SJCRH30 (cell line): Measurements from ENCODE around the gene GPN1. TPM values are rescaled to one million over a fixed set of nuclear protein-coding genes. Genes with fewer than 3 reads are reported as not detected.
"Not testable (repeated sequence)": the region's sequence is repeated elsewhere in the genome, so short reads cannot be mapped to it uniquely, and the experiment has no call there.

ENCODE experiments used
- DNase-seq, 2 experiments: peaks; one replicate each; pipeline ENCODE4 v3.0.0-alpha.2; 2015 to 2020
- H3K27ac ChIP-seq: fragments of 250-450 bp; sonication (Bioruptor Pico); 2 replicates; pipeline ENCODE4 v1.5.1; 2020; ENCODE audit warnings: mild to moderate bottlenecking, moderate library complexity
- H3K27me3 ChIP-seq: fragments of 250-450 bp; sonication (Bioruptor Pico); 2 replicates; pipeline ENCODE4 v1.5.1; 2020; ENCODE audit warnings: mild to moderate bottlenecking, moderate library complexity
- H3K36me3 ChIP-seq: fragments of 250-450 bp; sonication (Bioruptor Pico); 2 replicates; pipeline ENCODE4 v1.5.1; 2020; ENCODE audit warnings: mild to moderate bottlenecking, moderate library complexity
- H3K4me1 ChIP-seq: fragments of 250-450 bp; sonication (Bioruptor Pico); 2 replicates; pipeline ENCODE4 v1.5.1; 2020; ENCODE audit warnings: mild to moderate bottlenecking, moderate library complexity
- H3K4me3 ChIP-seq: fragments of 250-450 bp; sonication (Bioruptor Pico); 2 replicates; pipeline ENCODE4 v1.5.1; 2020; ENCODE audit warnings: mild to moderate bottlenecking, moderate library complexity
- H3K9me3 ChIP-seq: fragments of 250-450 bp; sonication (Bioruptor Pico); replicated peaks from 2 replicates; pipeline ENCODE4 v1.5.1; 2020; ENCODE audit warnings: mild to moderate bottlenecking, moderate library complexity
- total RNA-seq: library from RNA; depleted of rRNA; stranded (reverse); fragments of >200 nt; shearing (Covaris generic); gene quantifications from 2 replicates; pipeline ENCODE4 v1.2.3, GENCODE V29; 2014; rRNA removed

Gene GPN1
- total RNA-seq: 71.9 and 78.6 TPM in 2 replicates

DNA sequence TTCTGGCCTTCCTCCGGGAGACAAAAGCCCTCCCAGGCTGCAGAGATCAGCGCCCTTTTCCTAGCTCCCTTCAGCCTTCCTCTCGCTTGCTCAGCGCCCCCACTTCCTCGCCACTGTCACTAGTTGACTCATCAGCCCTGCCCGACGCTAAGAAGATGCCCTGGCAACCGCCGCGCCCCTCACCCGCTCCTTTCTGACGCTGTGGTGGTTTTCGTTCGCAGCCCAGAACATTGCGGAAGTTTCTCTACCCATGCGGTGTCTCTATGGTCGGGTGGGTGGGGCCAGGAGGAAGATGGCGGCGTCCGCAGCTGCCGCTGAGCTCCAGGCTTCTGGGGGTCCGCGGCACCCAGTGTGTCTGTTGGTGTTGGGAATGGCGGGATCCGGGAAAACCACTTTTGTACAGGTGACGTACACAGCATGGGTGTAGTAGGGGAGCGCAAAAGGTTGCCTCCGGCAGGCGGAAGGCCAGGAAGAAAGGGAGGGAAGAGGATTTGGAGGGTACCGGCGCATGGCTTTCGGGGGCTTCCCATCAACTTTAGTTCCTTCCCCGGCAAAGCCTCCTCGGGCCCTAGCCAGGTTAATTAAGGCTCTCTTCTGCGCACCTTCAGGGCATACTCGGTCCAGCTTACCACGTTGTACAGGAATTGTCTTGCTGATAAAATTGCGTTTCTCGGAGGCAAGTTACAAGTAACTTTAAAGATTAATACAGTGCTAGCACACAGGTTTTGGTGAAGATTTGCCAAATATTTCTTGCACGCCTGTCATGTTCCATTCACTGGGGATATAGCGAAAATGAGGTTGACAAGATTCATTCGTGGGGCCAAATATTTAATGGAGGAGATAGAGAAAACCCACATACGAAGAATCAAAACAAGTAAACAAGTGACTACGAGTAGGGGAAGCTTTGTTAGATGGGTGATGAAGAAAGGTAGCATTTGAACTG, at the start of gene GPN1, which contains the start of gene CCDC121:
Gene GPN1, plus strand, starts transcription at position 284 of the 943 bp plus-strand sequence. Its CDS starts 9 bp downstream, at position 293.
Gene CCDC121, minus strand, starts transcription at position 246 of the 943 bp plus-strand sequence. CDS start 1,213 bp downstream, outside the sequence.
- peaks cover 19% of the 10 kb centered on the region for H3K4me1 ChIP-seq
- H3K36me3 ChIP-seq: peaks cover 34% of the 10 kb centered on the region
- peak within 1 kb of the TSS; percentile 81 for H3K4me3 ChIP-seq
- peak; percentile 96 to 97 for DNase-seq
- H3K27ac ChIP-seq: peak within 1 kb of the TSS; percentile 69
- H3K27me3 ChIP-seq: no peaks in the 10 kb centered on the region
- no peaks in the 10 kb centered on the region for H3K9me3 ChIP-seq

DNA sequence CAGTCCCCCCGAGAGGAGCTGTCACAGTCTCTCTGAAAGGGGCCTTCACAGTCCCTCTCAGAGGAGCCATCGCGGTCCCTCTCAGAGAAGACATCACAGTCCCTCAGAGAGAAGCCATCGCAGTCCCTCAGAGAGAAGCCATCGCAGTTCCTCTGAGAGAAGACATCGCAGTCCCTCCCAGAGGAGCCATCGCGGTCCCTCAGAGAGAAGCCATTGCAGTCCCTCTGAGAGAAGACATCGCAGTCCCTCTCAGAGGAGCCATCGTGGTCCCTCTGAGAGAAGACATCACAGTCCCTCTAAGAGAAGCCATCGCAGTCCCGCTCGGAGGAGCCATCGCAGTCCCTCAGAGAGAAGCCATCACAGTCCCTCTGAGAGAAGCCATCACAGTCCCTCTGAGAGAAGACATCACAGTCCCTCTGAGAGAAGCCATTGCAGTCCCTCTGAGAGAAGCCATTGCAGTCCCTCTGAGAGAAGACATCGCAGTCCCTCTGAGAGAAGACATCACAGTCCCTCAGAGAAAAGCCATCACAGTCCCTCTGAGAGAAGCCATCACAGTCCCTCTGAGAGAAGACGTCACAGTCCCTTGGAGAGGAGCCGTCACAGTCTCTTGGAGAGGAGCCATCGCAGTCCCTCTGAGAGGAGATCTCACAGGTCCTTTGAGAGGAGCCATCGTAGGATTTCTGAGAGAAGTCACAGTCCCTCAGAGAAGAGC, 47.3 kb upstream of the GPN1 start:
- DNase-seq: no peak
- H3K4me3 ChIP-seq: peak overlapping the region; percentile 70
- peaks cover 4% of the 10 kb centered on the region; the same call in 1 of the 2 replicates for H3K4me1 ChIP-seq
- peaks cover 27% of the 10 kb centered on the region for H3K9me3 ChIP-seq
- no peaks in the 10 kb centered on the region for H3K27me3 ChIP-seq
- H3K27ac ChIP-seq: peak overlapping the region; percentile 64; the same call in 1 of the 2 replicates
- H3K36me3 ChIP-seq: peaks cover 3% of the 10 kb centered on the region; the same call in 1 of the 2 replicates

DNA sequence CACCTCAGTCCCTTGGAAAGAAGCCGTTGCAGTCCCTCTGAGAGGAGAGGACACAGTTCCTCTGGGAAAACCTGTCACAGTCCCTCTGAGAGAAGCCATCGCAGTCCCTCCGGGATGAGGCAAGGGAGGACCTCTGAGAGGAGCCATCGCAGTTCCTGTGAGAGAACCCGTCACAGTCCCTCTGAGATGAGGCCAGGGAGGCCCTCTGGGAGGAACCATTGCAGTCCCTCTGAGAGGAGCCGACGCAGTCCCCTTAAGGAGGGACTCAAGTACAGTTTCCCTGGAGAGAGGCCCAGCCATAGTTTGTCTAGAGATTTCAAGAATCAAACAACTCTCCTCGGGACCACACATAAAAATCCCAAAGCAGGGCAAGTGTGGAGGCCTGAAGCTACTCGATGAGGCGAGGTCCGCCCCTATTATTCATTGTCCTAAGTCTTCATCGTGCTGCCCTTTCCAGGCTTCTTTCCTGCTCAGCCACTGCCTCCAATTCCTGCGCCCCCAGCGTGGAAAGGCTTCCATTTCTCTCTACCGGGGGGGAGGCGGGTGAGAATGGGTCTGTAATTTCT, 46.6 kb upstream of the GPN1 start:
- H3K36me3 ChIP-seq: peaks cover 3% of the 10 kb centered on the region; the same call in 1 of the 2 replicates
- DNase-seq: peak in 1 of 2 experiments; percentile 50
- H3K27ac ChIP-seq: peak overlapping the region; percentile 64
- H3K9me3 ChIP-seq: peaks cover 27% of the 10 kb centered on the region
- peak overlapping the region; percentile 70 for H3K4me3 ChIP-seq
- no peaks in the 10 kb centered on the region for H3K27me3 ChIP-seq
- peaks cover 4% of the 10 kb centered on the region; the same call in 1 of the 2 replicates for H3K4me1 ChIP-seq

DNA sequence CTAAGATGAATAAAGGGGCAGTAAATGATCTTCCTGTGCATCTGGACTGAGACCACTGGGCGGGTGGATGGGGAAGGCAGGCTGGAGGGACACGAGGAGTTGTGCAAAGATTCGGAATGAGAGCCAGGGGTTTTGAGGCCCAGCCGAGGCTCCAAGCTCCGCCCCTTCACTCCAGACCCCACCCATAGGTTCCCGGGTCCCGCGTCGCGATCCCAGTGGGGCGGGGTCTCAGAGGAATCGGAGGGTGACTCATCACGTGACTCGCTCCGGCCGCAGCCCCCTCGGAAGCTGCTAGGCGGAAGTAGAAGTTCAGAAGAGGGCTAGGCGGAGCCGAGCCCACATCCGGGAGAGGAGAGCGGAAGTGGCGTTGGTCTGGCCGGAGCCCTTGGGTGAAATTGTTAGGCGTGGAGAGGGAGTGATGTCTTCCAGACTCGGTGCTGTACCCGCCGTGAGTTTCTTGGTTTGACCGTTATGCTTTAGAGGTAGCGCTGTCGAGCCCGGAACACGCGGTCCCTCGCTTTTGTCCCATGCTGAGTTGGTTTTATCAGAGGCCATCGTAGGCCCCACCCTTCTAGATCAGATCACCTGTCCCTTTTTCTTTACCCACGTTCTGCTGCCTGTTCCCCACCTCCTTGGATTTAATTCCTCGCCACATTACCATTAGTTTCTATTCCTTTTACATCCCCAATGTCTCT, 46.0 kb upstream of the GPN1 start, which contains the start of gene ZNF512:
Gene ZNF512, plus strand, starts transcription at position 348 of the 695 bp plus-strand sequence. Its CDS starts 71 bp downstream, at position 419.
- Histone ChIP-seq H3K4me3 (peak within 1 kb of the TSS; percentile 70), H3K36me3 (no peaks in the 10 kb centered on the region), H3K27ac (peak within 1 kb of the TSS; percentile 64), H3K9me3 (peaks cover 23% of the 10 kb centered on the region), H3K4me1 (peaks cover 4% of the 10 kb centered on the region; the same call in 1 of the 2 replicates), H3K27me3 (no peaks in the 10 kb centered on the region)
- DNase-seq: peak; percentile 99 to 100

DNA sequence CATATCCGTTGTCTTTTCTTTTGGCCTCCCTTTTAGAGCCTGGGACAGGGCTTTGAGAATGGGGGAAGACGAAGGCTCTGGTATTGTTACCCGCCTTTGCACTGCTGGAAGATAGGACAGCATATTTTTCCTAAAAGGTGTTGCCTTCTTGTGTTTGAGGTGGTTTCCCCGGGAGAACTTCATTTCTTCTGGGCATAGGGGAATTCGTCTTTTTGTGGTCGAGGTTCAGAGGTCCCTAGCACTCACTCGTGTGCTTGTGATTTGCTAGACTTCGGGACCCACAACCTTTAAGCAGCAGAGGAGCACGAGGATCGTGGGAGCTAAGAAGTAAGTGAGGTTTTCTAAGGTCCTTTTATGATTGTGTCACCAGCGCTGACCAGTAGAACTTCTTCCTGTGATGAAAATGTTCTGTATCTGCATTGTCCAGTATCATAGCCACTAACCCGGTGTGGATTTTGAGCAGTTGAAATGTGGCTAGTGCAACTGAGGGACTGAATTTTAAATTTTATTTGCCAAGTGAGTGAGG, 45.4 kb upstream of the GPN1 start:
- DNase-seq: no peak
- Histone ChIP-seq H3K4me1 (peaks cover 4% of the 10 kb centered on the region; the same call in 1 of the 2 replicates), H3K36me3 (no peaks in the 10 kb centered on the region; the same call in 1 of the 2 replicates), H3K27me3 (no peaks in the 10 kb centered on the region), H3K27ac (peak overlapping the region; percentile 64), H3K9me3 (peaks cover 18% of the 10 kb centered on the region), H3K4me3 (peak overlapping the region; percentile 70)

DNA sequence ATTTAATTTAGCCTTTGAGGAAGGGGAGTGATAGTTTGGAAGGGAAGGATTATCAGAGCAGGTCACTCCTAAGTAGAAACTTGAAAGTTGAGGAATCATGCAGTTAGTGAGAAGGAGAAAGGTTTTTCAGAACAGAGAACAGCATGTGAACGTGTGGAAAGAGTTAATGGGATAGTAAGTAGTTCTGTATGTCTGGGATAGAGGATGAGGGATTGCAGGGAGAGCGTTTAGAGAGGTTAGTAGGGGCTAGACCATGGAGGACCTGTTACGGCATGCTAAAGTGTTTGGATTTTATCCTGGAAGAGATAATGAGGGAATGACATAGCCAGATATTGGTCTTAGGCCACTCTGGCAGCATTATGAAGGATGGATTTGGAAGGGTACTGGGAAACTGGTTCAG, 44.3 kb upstream of the GPN1 start:
- no peaks in the 10 kb centered on the region; the same call in 1 of the 2 replicates for H3K36me3 ChIP-seq
- peaks cover 11% of the 10 kb centered on the region; the same call in 1 of the 2 replicates for H3K9me3 ChIP-seq
- H3K4me3 ChIP-seq: no peak overlapping the region

DNA sequence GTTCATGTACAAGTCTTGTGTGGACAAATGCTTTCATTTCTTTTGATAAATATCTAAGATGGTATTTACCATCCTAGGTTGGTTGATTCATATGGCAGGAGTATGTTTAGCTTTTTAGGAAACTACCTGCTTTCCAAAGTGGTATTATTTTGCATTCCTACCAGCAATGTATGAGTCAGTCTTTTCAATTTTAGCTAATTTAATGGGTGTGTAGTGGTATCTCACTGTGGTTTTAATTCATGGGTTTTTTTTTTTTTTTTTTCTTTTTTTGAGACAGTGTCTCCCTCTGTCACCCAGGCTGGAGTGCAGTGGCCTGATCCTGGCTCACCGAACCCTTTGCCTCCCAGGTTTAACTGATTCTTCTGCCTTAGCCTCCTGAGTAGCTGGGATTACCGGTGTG, 41.8 kb upstream of the GPN1 start:
- Histone ChIP-seq H3K27me3 (no peaks in the 10 kb centered on the region), H3K27ac (no peak overlapping the region), H3K4me3 (no peak overlapping the region), H3K36me3 (peaks cover 4% of the 10 kb centered on the region), H3K9me3 (0 out of 2 replicates have a peak, but pooled peaks cover 9% of the 10 kb centered on the region), H3K4me1 (peaks cover 4% of the 10 kb centered on the region; the same call in 1 of the 2 replicates)
- DNase-seq: no peak

More for the DNA sequence above, 44.3 kb upstream of the GPN1 start:
- H3K4me1 ChIP-seq: peaks cover 4% of the 10 kb centered on the region; the same call in 1 of the 2 replicates
- no peaks in the 10 kb centered on the region for H3K27me3 ChIP-seq
- DNase-seq: no peak
- H3K27ac ChIP-seq: no peak overlapping the region

DNA sequence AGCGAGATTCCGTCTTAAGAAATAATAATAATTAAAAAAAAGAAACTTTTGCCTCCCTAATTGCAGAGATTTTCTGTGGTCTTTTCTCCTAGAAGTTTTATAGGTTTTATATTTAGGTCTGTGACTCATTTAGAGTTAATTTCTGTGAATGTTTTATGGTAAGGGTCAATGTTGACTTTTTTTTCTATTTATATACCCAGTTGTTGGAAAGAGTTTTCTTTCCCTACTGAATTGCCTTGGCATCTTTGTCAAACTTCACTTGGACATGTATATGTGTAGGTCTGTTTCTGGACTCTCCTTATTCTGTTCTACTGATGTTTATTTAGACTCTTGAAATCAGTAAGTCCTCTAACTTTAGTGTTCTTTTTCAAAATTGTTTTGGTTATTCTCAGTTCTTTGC, 40.5 kb upstream of the GPN1 start:
- Histone ChIP-seq H3K4me3 (no peak overlapping the region), H3K9me3 (0 out of 2 replicates have a peak, but pooled peaks cover 9% of the 10 kb centered on the region), H3K4me1 (peaks cover 4% of the 10 kb centered on the region; the same call in 1 of the 2 replicates), H3K27ac (no peak overlapping the region), H3K27me3 (no peaks in the 10 kb centered on the region), H3K36me3 (peaks cover 7% of the 10 kb centered on the region)
- DNase-seq: no peak

DNA sequence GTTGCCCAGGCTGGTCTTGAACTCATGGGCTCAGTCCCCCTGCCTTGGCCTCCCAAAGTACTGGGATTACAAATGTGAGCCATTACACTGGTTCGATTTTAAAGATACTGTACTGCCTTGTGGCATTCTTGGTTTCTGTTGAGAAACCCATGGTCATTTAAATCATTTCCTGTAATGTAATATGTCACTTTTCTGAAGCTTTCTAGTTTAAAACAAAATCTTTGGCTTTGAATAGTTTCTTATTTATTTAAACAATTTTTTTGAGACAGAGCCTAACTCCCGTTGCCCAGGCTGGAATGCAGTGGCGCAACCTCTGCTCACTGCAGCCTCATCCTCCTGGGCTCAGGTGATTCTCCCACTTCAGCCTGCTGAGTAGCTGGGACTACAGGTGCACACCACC, 37.1 kb upstream of the GPN1 start:
- Histone ChIP-seq H3K9me3 (peaks cover 24% of the 10 kb centered on the region), H3K4me3 (no peak overlapping the region), H3K4me1 (no peaks in the 10 kb centered on the region), H3K27me3 (no peaks in the 10 kb centered on the region), H3K36me3 (peaks cover 14% of the 10 kb centered on the region), H3K27ac (no peak overlapping the region)
- DNase-seq: no peak

DNA sequence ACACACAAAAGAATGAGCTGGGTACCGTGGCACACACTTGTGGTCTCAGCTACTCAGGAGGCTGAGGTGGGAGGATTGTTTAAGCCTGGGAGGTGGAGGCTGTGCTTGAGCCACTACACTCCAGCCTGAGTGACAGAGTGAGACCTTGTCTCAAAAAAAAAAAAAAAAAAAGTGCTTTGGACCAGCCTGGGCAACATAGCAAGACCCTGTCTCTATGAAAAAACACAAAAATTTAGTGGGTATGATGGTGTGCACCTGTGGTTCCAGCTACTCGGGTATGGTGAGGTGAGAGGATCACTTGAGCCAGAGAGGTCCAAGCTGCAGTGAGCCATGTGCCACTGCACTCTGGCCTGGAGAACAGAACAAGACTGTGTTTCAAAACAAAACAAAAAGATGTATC, 35.6 kb upstream of the GPN1 start:
- H3K9me3 ChIP-seq: peaks cover 24% of the 10 kb centered on the region
- H3K36me3 ChIP-seq: peaks cover 18% of the 10 kb centered on the region
- H3K27me3 ChIP-seq: no peaks in the 10 kb centered on the region
- DNase-seq: no peak
- H3K4me3 ChIP-seq: no peak overlapping the region
- no peak overlapping the region for H3K27ac ChIP-seq
- no peaks in the 10 kb centered on the region for H3K4me1 ChIP-seq

DNA sequence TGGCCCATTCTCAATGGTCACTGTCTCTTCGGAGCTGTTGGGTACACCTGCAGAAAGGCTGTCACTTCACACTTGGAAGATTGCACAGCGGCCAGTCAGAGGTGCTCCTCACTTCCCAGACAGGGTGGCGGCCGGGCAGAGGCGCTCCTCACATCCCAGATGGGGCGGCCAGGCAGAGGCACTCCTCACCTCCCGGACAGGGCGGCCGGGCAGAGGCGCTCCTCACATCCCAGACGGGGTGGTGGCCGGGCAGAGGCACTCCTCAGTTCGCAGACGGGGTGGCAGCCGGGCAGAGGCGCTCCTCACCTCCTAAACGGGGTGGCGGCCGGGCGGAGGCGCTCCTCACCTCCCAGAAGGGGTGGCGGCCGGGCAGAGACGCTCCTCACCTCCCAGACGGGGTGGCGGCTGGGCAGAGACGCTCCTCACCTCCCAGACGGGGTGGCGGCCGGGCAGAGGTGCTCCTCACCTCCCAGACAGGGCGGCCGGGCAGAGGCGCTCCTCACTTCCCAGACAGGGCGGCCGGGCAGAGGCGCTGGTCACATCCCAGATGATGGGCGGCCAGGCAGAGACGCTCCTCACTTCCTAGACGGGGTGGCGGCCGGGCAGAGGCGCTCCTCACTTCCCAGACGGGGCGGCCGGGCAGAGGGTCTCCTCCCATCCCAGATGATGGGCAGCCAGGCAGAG, 34.7 kb upstream of the GPN1 start:
- not testable (repeated sequence) for H3K4me3 ChIP-seq, DNase-seq, H3K4me1 ChIP-seq, H3K27ac ChIP-seq, H3K27me3 ChIP-seq
- peaks cover 20% of the 10 kb centered on the region; the same call in 1 of the 2 replicates for H3K36me3 ChIP-seq
- H3K9me3 ChIP-seq: peaks cover 24% of the 10 kb centered on the region

DNA sequence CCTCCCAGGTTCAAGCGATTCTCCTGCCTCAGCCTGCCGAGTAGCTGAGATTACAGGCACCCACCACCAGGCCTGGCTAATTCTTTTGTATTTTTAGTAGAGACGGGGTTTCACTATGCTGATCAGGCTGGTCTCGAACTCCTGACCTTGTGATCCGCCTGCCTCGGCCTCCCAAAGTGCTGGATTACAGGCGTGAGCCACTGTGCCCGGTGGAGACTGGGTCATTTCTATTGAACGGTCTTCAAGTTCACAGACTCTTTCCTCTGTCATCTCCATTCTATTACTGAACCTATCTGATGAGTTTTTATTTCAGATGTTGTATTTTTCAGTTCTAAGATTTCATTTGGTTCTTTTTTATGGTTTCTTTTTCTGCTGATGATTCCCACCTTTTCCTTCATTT, 33.4 kb upstream of the GPN1 start:
- not testable (repeated sequence) for H3K27ac ChIP-seq, H3K4me3 ChIP-seq, H3K27me3 ChIP-seq, H3K4me1 ChIP-seq, DNase-seq
- peaks cover 21% of the 10 kb centered on the region for H3K9me3 ChIP-seq
- H3K36me3 ChIP-seq: peaks cover 31% of the 10 kb centered on the region

DNA sequence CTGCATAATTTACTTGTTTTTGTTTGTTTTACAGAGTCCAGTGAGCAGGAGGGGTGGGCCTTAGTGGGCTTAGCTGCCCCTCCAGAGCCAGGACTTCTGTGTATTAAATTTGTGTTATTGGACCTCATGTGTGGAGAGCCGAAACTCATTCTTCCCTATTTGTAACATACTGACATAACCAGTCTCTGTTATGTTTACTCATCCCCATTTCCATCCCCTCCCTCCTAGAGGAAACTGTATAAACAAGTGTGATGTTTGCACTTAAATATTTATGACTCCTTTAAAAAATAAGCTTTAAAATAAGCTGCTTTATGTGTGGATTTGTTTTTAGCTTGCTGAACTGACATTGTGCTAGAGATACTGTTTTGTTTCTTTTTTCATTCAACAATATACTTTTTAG, 32.2 kb upstream of the GPN1 start:
- Histone ChIP-seq H3K27ac (no peak overlapping the region), H3K36me3 (peaks cover 35% of the 10 kb centered on the region), H3K4me3 (no peak overlapping the region), H3K4me1 (no peaks in the 10 kb centered on the region), H3K9me3 (peaks cover 15% of the 10 kb centered on the region), H3K27me3 (no peaks in the 10 kb centered on the region)
- DNase-seq: no peak
